Fibroblast of the conjunctiva (primary cell): ENCODE measurements around the gene PRX.
A peak's percentile ranks its signal among the peaks of the same experiment; 100 is the strongest.
"Not testable (repeated sequence)": the region's sequence is repeated elsewhere in the genome, so short reads cannot be mapped to it uniquely, and the experiment has no call there.

ENCODE experiments used
- DNase-seq: peaks from one replicate; pipeline ENCODE4 v3.0.0-alpha.2; 2010; ENCODE audit warnings: low read depth

PRX gene

GRCh38 chr19:40433391-40434216, 20.4 kb upstream of the PRX start:
- peak; percentile 86 for DNase-seq

DNA sequence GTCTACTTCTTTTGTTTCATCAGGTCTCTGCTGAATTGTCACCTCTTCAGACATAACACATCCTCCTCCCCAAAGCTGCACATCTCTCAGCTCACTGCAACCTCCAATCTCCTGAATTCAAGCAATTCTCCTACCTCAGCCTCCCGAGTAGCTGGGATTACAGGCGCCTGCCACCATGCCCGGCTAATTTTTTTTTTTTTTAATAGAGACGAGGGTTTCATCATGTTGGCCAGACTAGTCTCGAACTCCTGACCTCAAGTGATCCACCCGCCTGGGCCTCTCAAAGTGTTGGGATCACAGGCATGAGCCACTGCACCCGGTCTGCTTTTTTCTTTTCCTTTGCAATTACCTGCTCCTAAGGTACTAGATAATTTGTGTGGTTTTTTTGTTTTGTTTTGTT, 19.6 kb upstream of the PRX start:
- DNase-seq, result not testable (repeated sequence)

DNA sequence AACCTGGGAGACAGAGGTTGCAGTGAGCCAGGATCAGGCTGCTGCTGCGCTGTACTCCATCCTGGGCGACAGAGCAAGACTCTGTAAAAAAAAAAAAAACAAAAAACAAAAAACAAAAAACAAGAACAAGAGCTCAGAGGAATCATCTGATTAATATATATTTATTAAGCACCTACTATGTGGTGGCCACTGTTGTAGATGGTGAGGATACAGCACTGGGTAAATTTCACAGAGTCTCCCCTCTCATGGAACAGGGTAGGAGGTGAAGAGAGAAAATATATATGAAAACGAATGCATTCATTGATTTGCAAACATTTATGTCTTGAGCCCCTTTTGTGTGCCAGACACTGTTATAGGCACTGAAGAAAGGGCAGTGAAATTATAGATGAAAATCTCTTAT, 18.5 kb upstream of the PRX start:
- DNase-seq, result no peak

DNA sequence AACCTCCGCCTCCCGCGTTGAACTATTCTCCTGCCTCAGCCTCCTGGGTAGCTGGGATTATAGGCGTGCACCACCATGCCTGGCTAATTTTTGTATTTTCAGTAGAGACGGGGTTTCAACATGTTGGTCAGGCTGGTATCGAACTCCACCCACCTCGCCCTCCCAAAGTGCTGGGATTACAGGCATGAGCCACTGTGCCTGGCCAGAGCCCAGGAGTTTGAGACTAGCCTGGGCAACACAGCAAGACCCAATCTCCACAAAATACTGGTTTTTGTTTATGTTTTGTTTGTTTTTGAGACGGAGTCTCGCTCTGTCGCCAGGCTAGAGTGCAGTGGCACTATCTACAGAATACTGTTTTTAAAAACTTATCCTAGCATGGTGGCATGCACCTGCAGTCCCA, 17.1 kb upstream of the PRX start:
- DNase-seq, result not testable (repeated sequence)

GRCh38 chr19:40428197-40428596, 15.0 kb upstream of the PRX start:
- DNase-seq, result not testable (repeated sequence)

- peak; percentile 98 for DNase-seq
Observed at GRCh38 chr19:40425450-40426287, 12.5 kb upstream of the PRX start, which contains the start of gene SERTAD1. TSS of gene SERTAD1 (minus strand) at chr19:40425992. CDS start at chr19:40423546, 2,446 bp downstream.

DNA sequence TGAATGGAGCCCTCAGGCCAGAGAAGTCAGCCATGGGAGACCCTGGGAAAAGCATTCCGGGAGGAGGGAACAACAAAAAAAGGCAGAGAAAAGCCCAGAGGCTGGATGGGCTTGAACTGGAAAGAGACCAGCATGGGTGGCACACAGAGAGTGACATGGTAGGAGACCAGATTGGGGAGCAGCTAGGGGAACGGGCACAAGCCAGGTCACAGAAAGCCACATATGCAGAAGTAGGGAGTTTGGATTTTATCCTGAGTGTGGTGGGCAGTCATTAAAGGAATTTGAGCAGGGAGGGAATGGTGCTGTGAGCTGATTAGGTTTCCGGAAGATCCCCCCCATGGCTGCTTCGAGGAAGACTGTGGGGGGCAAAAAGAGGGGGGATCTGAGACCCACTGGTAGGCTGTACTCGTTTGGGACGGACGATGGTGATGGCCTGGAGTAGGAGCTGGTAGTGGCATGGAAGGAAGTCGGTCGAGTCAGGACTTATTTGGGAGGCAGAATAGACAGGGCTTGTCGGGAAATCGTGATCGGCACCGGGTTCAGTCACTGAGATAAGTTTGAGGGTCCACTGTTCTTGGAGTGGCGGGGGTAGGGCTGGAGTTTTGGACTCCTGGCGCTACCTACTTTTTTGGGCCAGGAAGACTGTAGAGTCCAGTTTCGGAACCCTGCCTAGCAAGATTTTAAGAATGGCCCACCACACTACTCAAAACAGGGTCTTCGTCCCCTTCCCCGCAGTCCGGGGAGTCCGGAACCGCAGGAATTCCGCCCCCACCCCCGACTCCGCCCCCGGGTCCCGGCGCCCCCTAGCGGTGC, 11.7 kb upstream of the PRX start:
- DNase-seq, result no peak

DNA sequence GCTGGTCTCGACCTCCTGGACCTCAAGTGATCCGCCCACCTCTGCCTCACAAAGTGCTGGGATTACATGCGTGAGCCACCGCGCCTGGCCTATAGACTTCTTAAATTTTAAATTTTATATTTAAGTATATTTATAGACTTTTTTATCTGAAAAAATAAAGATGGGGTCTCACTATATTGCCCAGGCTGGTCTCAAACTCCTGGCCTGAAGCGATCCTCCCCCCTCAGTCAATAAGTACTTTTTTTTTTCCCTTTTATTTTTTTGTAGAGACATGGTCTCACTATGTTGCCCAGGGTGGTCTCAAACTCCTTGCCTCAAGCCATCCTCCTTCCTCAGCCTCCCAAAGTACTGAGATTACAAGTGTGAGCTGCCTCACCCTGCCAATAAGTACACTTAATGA, 10.8 kb upstream of the PRX start:
- no peak for DNase-seq

DNA sequence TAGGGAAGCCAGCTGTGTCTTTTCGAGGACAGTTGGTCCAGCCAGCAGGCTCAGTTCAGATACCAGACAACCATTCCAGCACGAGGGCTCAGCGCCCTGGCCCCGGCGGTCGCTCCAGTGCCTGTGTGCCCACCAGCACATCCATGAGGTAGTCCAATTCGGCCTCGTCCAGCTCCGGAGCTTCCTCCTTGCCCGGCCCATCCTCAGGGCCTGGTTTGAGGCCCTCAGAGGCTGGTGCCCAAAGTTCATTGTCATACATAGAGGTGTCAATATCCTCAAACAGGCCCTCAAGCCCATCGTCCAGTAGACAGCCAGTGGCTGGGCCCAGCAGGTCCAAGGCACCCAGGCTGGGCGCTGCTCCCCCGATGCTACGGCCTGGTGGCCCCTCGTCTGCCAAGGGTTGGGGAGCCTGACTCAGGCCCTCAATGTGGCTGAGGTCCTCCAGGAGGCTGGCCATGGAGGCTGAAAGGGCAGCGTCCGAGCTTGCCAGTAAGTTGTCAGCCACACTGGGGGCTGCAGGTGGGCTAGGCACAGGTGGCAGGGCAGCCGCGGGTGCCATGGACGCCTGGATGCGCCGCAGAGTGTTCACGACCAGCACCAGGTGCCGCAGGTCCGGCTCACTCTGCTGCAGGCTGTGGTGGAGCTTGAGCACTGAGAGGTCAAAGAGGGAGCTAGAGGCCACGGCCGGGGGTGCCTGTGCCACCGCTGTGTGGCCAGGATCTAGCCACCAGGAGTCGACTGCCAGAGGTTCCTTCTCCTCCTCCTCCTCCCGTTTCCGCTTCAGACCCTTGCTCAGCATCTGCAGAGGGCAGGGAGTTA, 9.8 kb upstream of the PRX start:
- DNase-seq, result no peak

DNA sequence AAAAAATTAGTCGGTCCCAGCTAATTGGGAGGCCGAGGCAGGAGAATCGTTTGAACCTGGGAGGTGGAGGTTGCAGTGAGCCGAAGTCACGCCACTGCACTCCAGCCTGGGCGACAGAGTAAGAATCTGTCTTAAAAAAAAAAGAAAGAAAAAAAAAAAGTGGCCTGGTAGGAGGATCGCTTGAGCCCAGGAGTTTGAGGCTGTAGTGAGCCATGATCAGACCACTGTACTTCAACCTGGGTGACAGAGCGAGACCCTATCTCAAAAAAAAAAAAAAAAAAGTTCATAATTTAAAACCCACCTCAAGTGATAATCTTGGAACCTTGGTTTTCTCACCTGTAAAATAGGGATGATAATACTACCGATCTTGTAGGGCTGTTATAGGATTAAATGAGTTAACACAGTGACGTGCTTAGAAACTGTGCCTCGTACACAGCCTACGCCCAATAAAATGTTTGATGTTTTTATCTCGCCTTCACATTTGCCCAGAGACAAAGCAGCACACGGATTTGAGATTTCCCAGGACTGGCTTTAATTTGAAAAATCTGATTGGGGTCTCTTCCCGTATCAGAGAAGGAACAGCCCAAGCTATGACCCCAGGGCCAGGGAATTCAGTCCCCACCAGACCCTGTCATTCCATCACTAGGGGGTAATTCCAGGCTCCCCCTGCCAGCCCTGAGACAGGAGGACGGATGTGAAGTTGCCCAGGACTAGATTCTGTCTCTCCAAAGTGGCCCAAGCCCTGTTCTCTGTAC, 9.0 kb upstream of the PRX start:
- no peak for DNase-seq

- DNase-seq, result peak; percentile 86
Observed at GRCh38 chr19:40420766-40421765, 7.9 kb upstream of the PRX start.

GRCh38 chr19:40420451-40420765, 7.2 kb upstream of the PRX start:
- DNase-seq, result no peak

DNA sequence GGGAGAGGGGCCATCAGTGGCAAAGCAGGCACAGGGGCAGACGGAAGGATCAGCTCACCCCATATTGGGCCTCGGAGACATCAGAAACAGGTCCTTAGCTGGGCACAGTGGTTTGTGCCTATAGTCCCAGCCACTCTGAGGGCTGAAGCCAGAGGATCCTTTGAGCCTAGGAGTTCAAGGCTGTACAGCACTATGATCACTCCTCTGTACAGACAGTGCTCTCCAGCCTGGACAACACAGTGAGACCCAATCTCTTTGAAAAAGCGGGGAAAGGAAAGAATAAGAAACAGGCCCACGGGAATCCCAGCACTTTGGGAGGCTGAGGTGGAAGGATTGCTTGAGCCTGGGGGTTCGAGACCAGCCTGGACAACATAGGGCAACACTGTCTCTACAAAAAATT, 6.6 kb upstream of the PRX start:
- DNase-seq, result no peak

DNA sequence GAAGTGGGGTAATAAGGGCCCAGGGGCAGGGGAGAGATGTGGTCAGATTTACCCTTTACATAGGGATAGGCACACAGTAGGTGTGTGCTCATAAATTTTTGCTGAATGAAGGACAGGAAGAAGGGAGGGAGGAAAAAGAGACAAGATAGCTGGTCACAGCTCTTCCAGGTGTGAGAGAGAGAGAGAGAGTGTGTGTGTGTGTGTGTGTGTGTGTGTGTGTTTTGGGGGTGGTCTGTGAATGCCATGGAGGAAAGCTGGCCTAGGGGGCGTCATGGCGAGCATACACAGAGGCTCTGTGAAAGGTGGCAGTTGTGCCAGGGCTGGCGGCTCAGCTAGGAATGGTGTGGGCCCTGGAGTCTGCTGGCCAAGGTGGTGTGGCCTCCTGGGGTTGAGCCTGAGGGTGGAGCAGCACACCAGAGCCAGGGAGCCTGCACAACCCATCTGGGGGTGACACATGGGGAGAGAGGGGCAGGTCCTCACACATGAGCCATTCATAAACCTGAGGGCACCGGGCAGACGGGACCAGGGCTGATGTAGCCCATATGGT, 6.0 kb upstream of the PRX start:
- no peak for DNase-seq

- DNase-seq, result no peak
Observed at GRCh38 chr19:40418040-40418439, 4.9 kb upstream of the PRX start.

DNA sequence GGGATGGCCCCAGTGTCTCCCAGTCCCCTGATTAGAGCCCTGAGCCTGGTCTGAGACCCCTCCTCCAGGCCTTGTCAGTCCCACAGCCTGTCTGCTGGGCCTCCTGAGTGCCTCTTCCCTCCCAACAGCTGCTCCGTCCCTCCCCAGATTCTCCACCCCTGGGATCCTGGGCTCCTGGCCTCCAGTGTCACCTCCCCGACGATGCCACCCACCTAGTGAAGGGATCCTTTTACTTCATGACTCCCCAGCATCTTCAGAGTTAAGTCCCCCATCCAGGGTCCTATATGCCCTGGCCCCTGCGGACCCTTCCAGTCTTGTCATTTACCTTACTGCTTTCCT, 4.4 kb upstream of the PRX start:
- DNase-seq, result no peak

- DNase-seq, result no peak
Observed at GRCh38 chr19:40416918-40417642, 3.9 kb upstream of the PRX start.

- no peak for DNase-seq
Observed at GRCh38 chr19:40415768-40416167, 2.6 kb upstream of the PRX start.
